Activated T-cell treated with anti-CD3 and anti-CD28 coated beads, Interleukin-2, amount 50 U/mL, for 48 hours (primary cell): ENCODE results near the gene ISCA2.

Experiments
- DNase-seq, 2 experiments: peaks; one replicate each; pipeline ENCODE4 v3.0.0-alpha.2; 2020

ISCA2 gene

GRCh38 chr14:74483321-74483720, 10.2 kb upstream of the ISCA2 start:
- DNase-seq, result no peak

- no peak for DNase-seq
Measured at GRCh38 chr14:74486164-74486563, 7.4 kb upstream of the ISCA2 start.

GRCh38 chr14:74488786-74489397, 4.7 kb upstream of the ISCA2 start:
- DNase-seq, result no peak

GRCh38 chr14:74490486-74490885, 3.1 kb upstream of the ISCA2 start:
- DNase-seq, result no peak

- DNase-seq, result no peak
Measured at GRCh38 chr14:74491956-74492775, 1.4 kb upstream of the ISCA2 start.

GRCh38 chr14:74492776-74493342, 706 bp upstream of the ISCA2 start, which contains the start of gene NPC2:
Gene NPC2, minus strand, starts transcription at chr14:74493305. Its CDS starts 31 bp downstream, at chr14:74493274.
- no peak for DNase-seq

- DNase-seq, result no peak
Measured at GRCh38 chr14:74495356-74495755, 1.8 kb downstream of the ISCA2 start.

- DNase-seq, result no peak
Measured at GRCh38 chr14:74500417-74501134, 7.0 kb downstream of the ISCA2 start.

- no peak for DNase-seq
Measured at GRCh38 chr14:74501135-74501614, 7.6 kb downstream of the ISCA2 start.

GRCh38 chr14:74501691-74502090, 8.1 kb downstream of the ISCA2 start:
- DNase-seq, result no peak

GRCh38 chr14:74502236-74503019, 8.9 kb downstream of the ISCA2 start:
- DNase-seq, result no peak

- DNase-seq, result peak in 1 of 2 experiments; percentile 7
Measured at GRCh38 chr14:74503291-74503937, 9.8 kb downstream of the ISCA2 start.

- no peak for DNase-seq
Measured at GRCh38 chr14:74503938-74504335, 10.4 kb downstream of the ISCA2 start.

- DNase-seq, result no peak
Measured at GRCh38 chr14:74504412-74504811, 10.8 kb downstream of the ISCA2 start.

- DNase-seq, result no peak
Measured at GRCh38 chr14:74504874-74505720, 11.5 kb downstream of the ISCA2 start.

- no peak for DNase-seq
Measured at GRCh38 chr14:74505831-74506230, 12.3 kb downstream of the ISCA2 start.

GRCh38 chr14:74506411-74506851, 12.9 kb downstream of the ISCA2 start:
- DNase-seq, result no peak

GRCh38 chr14:74507085-74507484, 13.5 kb downstream of the ISCA2 start:
- no peak for DNase-seq

- DNase-seq, result no peak
Measured at GRCh38 chr14:74507840-74508239, 14.3 kb downstream of the ISCA2 start.

- DNase-seq, result no peak
Measured at GRCh38 chr14:74508292-74508731, 14.7 kb downstream of the ISCA2 start.
